PFSK-1 (cell line): ENCODE measurements around the gene AUNIP.

Experiments
- POLR2AphosphoS5 ChIP-seq: IDR thresholded peaks from 2 replicates; pipeline ENCODE4 v1.6.1; 2012; ENCODE audit warnings: low read depth, mild to moderate bottlenecking, control low read depth, low read length, moderate library complexity
- REST ChIP-seq, 2 experiments: IDR thresholded peaks; 2 replicates each; pipeline versions ENCODE4 v1.6.1 to v1.8.0; 2011 to 2012; ENCODE audit warnings: low read depth in 2 of 2, low read length in 2 of 2, control low read depth in 1 of 2, inconsistent platforms in 1 of 2, mild to moderate bottlenecking in 1 of 2, moderate library complexity in 1 of 2; ENCODE audit not compliant: insufficient read depth in 1 of 2
- SIN3A ChIP-seq: IDR thresholded peaks from 2 replicates; pipeline ENCODE4 v1.6.1; 2012; ENCODE audit warnings: mild to moderate bottlenecking, low read length, moderate library complexity, borderline replicate concordance; ENCODE audit not compliant: insufficient read depth
- TAF1 ChIP-seq: IDR thresholded peaks from 2 replicates; pipeline ENCODE4 v1.6.1; 2012; ENCODE audit warnings: low read length, control low read depth, borderline replicate concordance; ENCODE audit not compliant: insufficient read depth

GRCh38 chr1:25813734-25814471 lies 45.4 kb downstream of the AUNIP start:
- TF ChIP-seq SIN3A (no peak), POLR2AphosphoS5 (no peak), TAF1 (no peak), REST (IDR thresholded peaks at IDR 0.05; ENCODE audit: insufficient read depth in 1 of 2, low read depth in 2 of 2, low read length in 2 of 2) (no peak)
